Measurements from ENCODE around the gene NAALADL2. TPM values are rescaled to one million over a fixed set of nuclear protein-coding genes. Genes with fewer than 3 reads are reported as not detected.

NAALADL2 gene
- total and polyA plus RNA-seq, 2 of the 8 experiments (the other 6 are each of a cell fraction or from before 2014, with no cell fraction given) = 0.12 to 0.22 TPM

GRCh38 chr3:174812172-174812862 is 46.8 kb upstream of the NAALADL2 start (continued):
- no peak for TF ChIP-seq CHD7 (IDR thresholded peaks at IDR 0.05; ENCODE audit: insufficient replicate concordance, low read length)
- no peak for TF ChIP-seq EZH2 (IDR thresholded peaks at IDR 0.05; ENCODE audit: low read depth, low read length, severe bottlenecking)
- no peak for TF ChIP-seq SIN3A (conservative IDR thresholded peaks at IDR 0.05 in 1 of 2, IDR thresholded peaks at IDR 0.05 in 1 of 2; ENCODE audit: low read depth in 1 of 2, low read length in 2 of 2)
- TF ChIP-seq SIX5 (IDR thresholded peaks at IDR 0.05; ENCODE audit: low read depth, low read length) = no peak
